SU-DHL-6 (cell line): ENCODE data around the gene TCF4.

ENCODE experiments used
- H2AFZ ChIP-seq: fragments of 200-600 bp; sonication (generic); 2 replicates; pipeline ENCODE4 v1.6.1; 2014; ENCODE audit warnings: low read depth, mild to moderate bottlenecking, moderate library complexity, mixed read lengths, antibody characterized with exemption, low read length; ENCODE audit not compliant: severe bottlenecking
- H3F3A ChIP-seq: fragments of 200-600 bp; shearing (Covaris generic); 2 replicates; pipeline ENCODE4 v1.6.0; 2016; ENCODE audit warnings: antibody characterized with exemption, mild to moderate bottlenecking; ENCODE audit not compliant: insufficient read depth
- H3K27ac ChIP-seq: fragments of 200-600 bp; sonication (generic); 2 replicates; pipeline ENCODE4 v1.5.1; 2016; ENCODE audit warnings: low read depth, mild to moderate bottlenecking, low read length, moderate library complexity, mixed read lengths
- H3K27me3 ChIP-seq: fragments of 200-600 bp; sonication (generic), shearing (Covaris generic); 2 replicates; pipeline ENCODE4 v1.6.0; 2014; ENCODE audit warnings: mild to moderate bottlenecking, low read length
- H3K36me3 ChIP-seq: fragments of 200-600 bp; sonication (generic); 2 replicates; pipeline ENCODE4 v1.6.1; 2014; ENCODE audit warnings: mild to moderate bottlenecking, low read length, mixed read lengths
- H3K4me2 ChIP-seq: fragments of 300-600, 200-600 bp; shearing (Covaris generic), sonication (generic); 2 replicates; pipeline ENCODE4 v1.6.0; 2014; ENCODE audit warnings: low read length, low read depth, mild to moderate bottlenecking; ENCODE audit not compliant: poor library complexity, severe bottlenecking
- H3K4me3 ChIP-seq: fragments of 200-600 bp; sonication (generic); 2 replicates; pipeline ENCODE4 v1.5.1; 2014; ENCODE audit warnings: antibody characterized with exemption, low read length, mild to moderate bottlenecking, mixed read lengths; ENCODE audit not compliant: insufficient read depth, poor library complexity, severe bottlenecking
- H3K79me2 ChIP-seq: fragments of 200-600 bp; sonication (generic); 2 replicates; pipeline ENCODE4 v1.6.1; 2014; ENCODE audit warnings: mild to moderate bottlenecking, low read length, moderate library complexity; ENCODE audit not compliant: insufficient read depth
- H3K9ac ChIP-seq: fragments of 200-600 bp; sonication (generic); 2 replicates; pipeline ENCODE4 v1.7.0; 2014; ENCODE audit warnings: mild to moderate bottlenecking, low read length
- H3K9me2 ChIP-seq: fragments of 200-600 bp; sonication (generic); replicated peaks from 2 replicates; pipeline ENCODE4 v1.6.1; 2014; ENCODE audit warnings: low read length; ENCODE audit not compliant: insufficient read depth
- H3K9me3 ChIP-seq: fragments of 200-600 bp; sonication (generic); 2 replicates; pipeline ENCODE4 v1.6.1; 2014; ENCODE audit warnings: low read length, mixed read lengths; ENCODE audit not compliant: insufficient read depth
- H4K20me1 ChIP-seq: fragments of 200-600 bp; sonication (generic); 2 replicates; pipeline ENCODE4 v1.6.1; 2014; ENCODE audit warnings: low read depth, mild to moderate bottlenecking, antibody characterized with exemption, low read length, moderate library complexity, mixed read lengths
- EZH2phosphoT487 ChIP-seq: fragments of 200-600 bp; sonication (generic), shearing (Covaris generic); conservative IDR thresholded peaks from 2 replicates; pipeline ENCODE4 v1.6.1; 2018; ENCODE audit warnings: mild to moderate bottlenecking, antibody characterized with exemption, low read length, moderate library complexity, mixed read lengths
- TF ChIP-seq, protein P1 (sequence below): fragments of 200-600 bp; sonication (generic); IDR thresholded peaks from one replicate; pipeline ENCODE4 v1.5.1; 2017; ENCODE audit warnings: antibody characterized with exemption, mild to moderate bottlenecking, low read length, moderate library complexity; ENCODE audit not compliant: insufficient read depth, poor library complexity, severe bottlenecking

TCF4 gene

DNA sequence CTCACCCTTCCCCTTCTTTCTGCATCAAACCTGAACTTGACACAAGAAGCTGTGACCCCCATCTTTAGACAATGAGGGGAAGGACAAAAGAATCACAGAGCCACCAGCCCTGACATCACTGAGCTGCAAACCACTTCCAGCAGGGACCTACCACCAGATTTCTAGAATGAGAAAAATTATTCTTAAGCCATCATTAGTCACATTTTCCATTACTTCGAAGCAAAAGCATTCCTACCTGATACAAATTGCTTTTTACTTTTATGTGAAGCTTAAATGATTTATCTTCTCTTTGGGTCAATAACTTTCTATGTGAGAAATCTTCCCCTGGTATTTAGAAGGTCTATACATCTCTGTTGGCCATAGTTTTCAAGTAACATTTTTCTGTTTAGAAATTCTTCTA is 134.8 kb downstream of the TCF4 start:
- H3F3A ChIP-seq: no peaks in the 10 kb centered on the region
- no peak overlapping the region for H2AFZ ChIP-seq
- no peak overlapping the region for H3K4me2 ChIP-seq
- H3K27me3 ChIP-seq: no peaks in the 10 kb centered on the region
- H3K9me3 ChIP-seq: no peaks in the 10 kb centered on the region
- no peak overlapping the region for H3K4me3 ChIP-seq
- H3K27ac ChIP-seq: no peak overlapping the region
- no peaks in the 10 kb centered on the region for H3K36me3 ChIP-seq
- TF ChIP-seq, protein P1, sequence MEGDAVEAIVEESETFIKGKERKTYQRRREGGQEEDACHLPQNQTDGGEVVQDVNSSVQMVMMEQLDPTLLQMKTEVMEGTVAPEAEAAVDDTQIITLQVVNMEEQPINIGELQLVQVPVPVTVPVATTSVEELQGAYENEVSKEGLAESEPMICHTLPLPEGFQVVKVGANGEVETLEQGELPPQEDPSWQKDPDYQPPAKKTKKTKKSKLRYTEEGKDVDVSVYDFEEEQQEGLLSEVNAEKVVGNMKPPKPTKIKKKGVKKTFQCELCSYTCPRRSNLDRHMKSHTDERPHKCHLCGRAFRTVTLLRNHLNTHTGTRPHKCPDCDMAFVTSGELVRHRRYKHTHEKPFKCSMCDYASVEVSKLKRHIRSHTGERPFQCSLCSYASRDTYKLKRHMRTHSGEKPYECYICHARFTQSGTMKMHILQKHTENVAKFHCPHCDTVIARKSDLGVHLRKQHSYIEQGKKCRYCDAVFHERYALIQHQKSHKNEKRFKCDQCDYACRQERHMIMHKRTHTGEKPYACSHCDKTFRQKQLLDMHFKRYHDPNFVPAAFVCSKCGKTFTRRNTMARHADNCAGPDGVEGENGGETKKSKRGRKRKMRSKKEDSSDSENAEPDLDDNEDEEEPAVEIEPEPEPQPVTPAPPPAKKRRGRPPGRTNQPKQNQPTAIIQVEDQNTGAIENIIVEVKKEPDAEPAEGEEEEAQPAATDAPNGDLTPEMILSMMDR: no peak
- TF ChIP-seq EZH2phosphoT487: no peak
- no peaks in the 10 kb centered on the region for H3K79me2 ChIP-seq
- no peaks in the 10 kb centered on the region for H4K20me1 ChIP-seq
- H3K9me2 ChIP-seq: no peaks in the 10 kb centered on the region
- no peak overlapping the region for H3K9ac ChIP-seq

DNA sequence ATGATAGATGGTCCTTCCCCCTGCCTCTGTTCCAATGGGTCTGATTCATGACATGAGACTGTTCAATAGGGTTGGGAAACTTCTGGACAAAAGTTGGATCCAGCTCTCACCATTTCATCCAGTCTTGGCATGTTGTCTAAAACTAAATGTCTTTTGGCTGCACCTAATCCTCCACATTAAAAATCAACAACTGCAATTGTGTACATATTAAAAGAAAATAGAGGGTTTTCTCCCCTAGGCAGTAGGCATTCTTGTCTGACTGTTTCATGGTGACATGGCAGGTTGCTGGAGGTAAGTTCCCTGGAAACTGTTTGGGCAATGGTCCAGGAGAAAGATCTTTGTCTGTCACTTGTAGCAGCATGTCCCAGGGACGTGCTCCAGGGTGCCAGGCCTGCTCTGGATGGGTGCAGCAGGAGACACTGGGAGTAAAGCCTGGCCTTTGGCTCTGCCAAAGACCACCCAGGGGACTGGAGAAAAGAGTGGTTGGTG is 135.8 kb downstream of the TCF4 start:
- H3K9ac ChIP-seq: no peak overlapping the region
- no peaks in the 10 kb centered on the region for H4K20me1 ChIP-seq
- H3K9me2 ChIP-seq: no peaks in the 10 kb centered on the region
- H3K4me2 ChIP-seq: no peak overlapping the region
- H3K79me2 ChIP-seq: no peaks in the 10 kb centered on the region
- no peak overlapping the region for H2AFZ ChIP-seq
- no peak for TF ChIP-seq EZH2phosphoT487
- TF ChIP-seq, protein P1: no peak
- H3K27ac ChIP-seq: no peak overlapping the region
- H3K27me3 ChIP-seq: no peaks in the 10 kb centered on the region
- H3K36me3 ChIP-seq: no peaks in the 10 kb centered on the region
- no peaks in the 10 kb centered on the region for H3F3A ChIP-seq
- no peak overlapping the region for H3K4me3 ChIP-seq
- no peaks in the 10 kb centered on the region for H3K9me3 ChIP-seq

DNA sequence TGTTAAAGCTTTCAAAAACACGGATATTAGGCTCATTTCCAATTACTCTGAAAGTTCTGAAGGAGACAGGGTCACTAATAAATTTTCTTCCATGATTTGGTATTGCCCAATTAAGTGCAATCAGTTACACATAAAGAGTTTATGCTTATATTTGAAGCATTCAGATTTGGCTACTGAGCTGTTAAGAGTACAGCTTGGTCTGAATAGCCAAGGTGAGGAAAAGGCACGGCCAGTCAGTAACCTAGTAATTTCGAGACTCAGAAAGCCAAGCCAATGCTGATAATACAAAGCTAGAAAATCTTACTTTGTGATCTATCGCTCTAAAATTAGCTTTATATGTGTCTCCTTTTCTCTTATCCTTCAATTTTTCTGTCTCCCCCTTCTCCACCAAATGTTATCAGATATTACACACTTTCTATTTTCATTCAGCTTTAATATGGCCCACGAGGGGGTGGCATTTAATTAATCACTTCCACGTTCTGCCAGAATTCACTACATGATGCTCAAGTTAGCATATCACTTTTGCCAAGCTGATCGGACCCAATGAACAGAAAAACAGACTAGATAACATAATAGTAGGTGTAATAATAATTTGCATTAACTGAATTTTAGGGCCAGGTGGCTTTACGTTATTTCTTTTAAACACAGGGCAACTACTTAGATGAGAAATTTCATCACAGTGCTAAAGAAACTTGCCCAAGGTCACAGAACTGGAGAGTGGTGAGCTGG is 138.4 kb downstream of the TCF4 start:
- Histone ChIP-seq H4K20me1 (no peaks in the 10 kb centered on the region), H3F3A (no peaks in the 10 kb centered on the region), H3K27ac (no peak overlapping the region), H3K9me3 (no peaks in the 10 kb centered on the region), H3K9me2 (no peaks in the 10 kb centered on the region), H3K4me2 (no peak overlapping the region), H3K27me3 (no peaks in the 10 kb centered on the region), H3K79me2 (no peaks in the 10 kb centered on the region), H3K9ac (no peak overlapping the region), H3K36me3 (no peaks in the 10 kb centered on the region), H3K4me3 (no peak overlapping the region), H2AFZ (no peak overlapping the region)
- no peak for TF ChIP-seq EZH2phosphoT487
- TF ChIP-seq, protein P1: no peak
